GM12801 (cell line): ENCODE data around the gene SLC4A7.

Experiments used
- TF ChIP-seq, protein P1 (sequence below): IDR thresholded peaks from one replicate; pipeline ENCODE4 v1.5.1; 2011; ENCODE audit warnings: control low read depth; ENCODE audit not compliant: insufficient read length; ENCODE audit errors: extremely low read depth

The SLC4A7 gene

GRCh38 chr3:27503526-27503925 is 19.3 kb upstream of the SLC4A7 start:
- TF ChIP-seq, protein P1, sequence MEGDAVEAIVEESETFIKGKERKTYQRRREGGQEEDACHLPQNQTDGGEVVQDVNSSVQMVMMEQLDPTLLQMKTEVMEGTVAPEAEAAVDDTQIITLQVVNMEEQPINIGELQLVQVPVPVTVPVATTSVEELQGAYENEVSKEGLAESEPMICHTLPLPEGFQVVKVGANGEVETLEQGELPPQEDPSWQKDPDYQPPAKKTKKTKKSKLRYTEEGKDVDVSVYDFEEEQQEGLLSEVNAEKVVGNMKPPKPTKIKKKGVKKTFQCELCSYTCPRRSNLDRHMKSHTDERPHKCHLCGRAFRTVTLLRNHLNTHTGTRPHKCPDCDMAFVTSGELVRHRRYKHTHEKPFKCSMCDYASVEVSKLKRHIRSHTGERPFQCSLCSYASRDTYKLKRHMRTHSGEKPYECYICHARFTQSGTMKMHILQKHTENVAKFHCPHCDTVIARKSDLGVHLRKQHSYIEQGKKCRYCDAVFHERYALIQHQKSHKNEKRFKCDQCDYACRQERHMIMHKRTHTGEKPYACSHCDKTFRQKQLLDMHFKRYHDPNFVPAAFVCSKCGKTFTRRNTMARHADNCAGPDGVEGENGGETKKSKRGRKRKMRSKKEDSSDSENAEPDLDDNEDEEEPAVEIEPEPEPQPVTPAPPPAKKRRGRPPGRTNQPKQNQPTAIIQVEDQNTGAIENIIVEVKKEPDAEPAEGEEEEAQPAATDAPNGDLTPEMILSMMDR: no peak

DNA sequence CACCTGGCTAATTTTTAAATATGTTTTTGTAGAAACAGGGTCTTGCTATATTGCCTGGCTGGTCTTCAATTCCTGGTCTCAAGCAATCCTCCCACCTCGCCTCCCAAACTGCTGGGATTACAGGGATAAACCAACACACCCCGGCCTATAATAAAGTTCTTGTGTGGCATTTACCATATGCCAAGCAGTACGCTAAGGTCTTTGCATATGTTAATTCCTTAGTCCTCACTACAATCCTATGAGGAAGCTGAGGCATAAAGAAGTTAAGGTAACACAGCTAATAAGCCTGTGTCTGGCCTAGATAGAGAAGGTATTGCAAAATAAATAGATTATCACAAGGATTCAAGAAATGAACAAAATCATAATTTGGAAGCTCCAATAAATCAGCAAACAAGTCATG is 17.6 kb upstream of the SLC4A7 start:
- TF ChIP-seq, protein P1: no peak

DNA sequence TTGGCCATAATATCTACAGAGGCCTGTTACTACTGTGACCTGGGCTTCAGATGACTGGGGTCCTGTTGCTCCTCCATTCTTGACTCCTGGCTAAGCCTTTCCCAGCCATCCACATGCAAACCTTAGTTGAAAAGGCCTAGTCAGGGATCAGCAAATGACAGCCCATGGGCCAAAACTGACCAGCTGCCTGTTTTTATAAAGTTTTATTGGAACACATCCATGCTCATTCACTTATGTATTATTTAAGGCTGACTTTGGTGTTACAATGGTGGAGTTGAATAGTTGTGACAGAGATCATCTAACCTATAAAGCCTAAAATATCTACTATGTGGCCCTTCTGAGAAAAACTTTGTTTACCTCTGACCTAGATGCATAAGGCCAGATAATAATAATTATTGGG is 16.8 kb upstream of the SLC4A7 start:
- TF ChIP-seq, protein P1: no peak

DNA sequence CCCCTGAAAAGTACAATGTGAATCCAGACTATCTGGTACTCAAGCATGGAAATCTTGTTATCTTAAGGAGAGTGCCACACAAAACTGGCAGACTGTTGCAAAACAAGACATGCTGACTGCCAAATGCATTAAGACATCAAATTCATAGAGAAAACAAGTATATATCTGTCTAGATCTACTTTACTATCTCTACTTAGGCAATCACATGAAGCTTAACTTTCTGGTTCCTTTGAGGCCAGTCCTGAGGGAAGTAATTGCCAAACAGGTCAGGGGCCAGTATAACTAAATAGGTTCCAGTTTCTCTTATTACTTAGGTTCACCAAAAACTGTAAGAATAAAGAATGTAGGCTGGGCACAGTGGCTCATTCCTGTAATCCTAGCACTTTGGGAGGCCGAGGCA is 15.9 kb upstream of the SLC4A7 start:
- TF ChIP-seq, protein P1: no peak

- TF ChIP-seq, protein P1: no peak
Measured at GRCh38 chr3:27494784-27495183, 10.6 kb upstream of the SLC4A7 start.

- TF ChIP-seq, protein P1: no peak
Measured at GRCh38 chr3:27488821-27489220, 4.6 kb upstream of the SLC4A7 start.

DNA sequence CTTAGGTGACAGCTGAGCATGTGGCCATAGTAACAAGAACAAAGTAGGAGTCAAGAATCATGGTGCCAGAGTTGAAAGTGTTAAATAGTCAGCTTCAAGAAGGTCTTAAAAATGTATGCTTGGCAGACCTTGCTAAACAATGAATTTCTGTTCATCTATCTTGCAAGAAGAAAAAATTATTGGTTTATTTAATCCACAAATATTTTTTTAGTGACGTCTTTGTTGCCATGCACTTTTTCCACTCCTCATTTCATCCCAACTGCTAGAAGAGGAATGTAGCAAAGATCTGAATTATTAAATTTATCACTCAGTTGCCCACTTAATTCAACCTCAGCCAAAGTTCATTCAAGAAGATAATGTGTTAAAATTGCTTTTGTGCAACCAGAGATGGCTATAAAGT is 3.2 kb upstream of the SLC4A7 start:
- TF ChIP-seq, protein P1: no peak

GRCh38 chr3:27486336-27486735 is 2.2 kb upstream of the SLC4A7 start:
- TF ChIP-seq, protein P1: no peak
